HepG2 (cell line): ENCODE data around the gene RCOR3. TPM values are rescaled to one million over a fixed set of nuclear protein-coding genes. Genes with fewer than 3 reads are reported as not detected.

ENCODE experiments used
- ATAC-seq: fragments of 200-7000 bp; cut with Tn5 transposase; 3 replicates; pipeline ENCODE4 v1.9.1; 2020; ENCODE audit warnings: mild to moderate bottlenecking, moderate library complexity
- BruUV-seq: library from RNA; stranded (reverse); fragments of 400-500 nt; replicated peaks from 2 replicates; lab custom pipeline; 2021; lab: Mats Ljungman, UMichigan
- CTCF ChIA-PET: fragments of 300-600 bp; formaldehyde crosslinking; extraction: SDS; loops from one replicate; lab custom pipeline; 2021; ENCODE audit warnings: low total read pairs, inconsistent platforms, low intra/inter-chr PET ratio; lab: Yijun Ruan, JAX
- POLR2A ChIA-PET: fragments of 350-600 bp; sonication (Branson Sonifier 250); formaldehyde crosslinking; loops from one replicate; lab custom pipeline; 2020; ENCODE audit warnings: antibody characterized with exemption, inconsistent platforms; lab: Yijun Ruan, JAX
- DNase-seq: peaks from one replicate; pipeline ENCODE4 v3.0.0-alpha.2; 2015; ENCODE audit warnings: low spot score
- FAIRE-seq: peaks from 3 replicates; lab custom pipeline; 2011; peaks lifted over from hg19 to GRCh38; lab: Jason Lieb, UNC
- H2AFZ ChIP-seq: one replicate; pipeline ENCODE4 v1.6.1; 2011; ENCODE audit warnings: low read length, inconsistent platforms
- H3K27ac ChIP-seq: fragments of 300-600 bp; 3 replicates; pipeline ENCODE4 v1.8.0; 2011; ENCODE audit warnings: mixed run types, mild to moderate bottlenecking, mixed read lengths, low read length, inconsistent platforms; ENCODE audit not compliant: insufficient read depth; ENCODE audit errors: extremely low read length
- H3K27me3 ChIP-seq, 2 experiments: fragments of 200-600 bp in 1 of 2; 2 replicates in 1 of 2; 3 replicates in 1 of 2; pipeline versions ENCODE4 v1.6.0 to v1.8.0; 2011; ENCODE audit warnings: low read length in 2 of 2, mild to moderate bottlenecking in 2 of 2, moderate library complexity in 2 of 2, inconsistent platforms in 1 of 2; ENCODE audit not compliant: insufficient read depth in 2 of 2, control insufficient read depth in 1 of 2
- H3K36me3 ChIP-seq, 2 experiments: fragments of 200-600 bp in 1 of 2; replicated peaks in 1 of 2; 2 replicates in 1 of 2; 3 replicates in 1 of 2; pipeline versions ENCODE4 v1.5.1 to v1.8.0; 2011; ENCODE audit warnings: low read length in 2 of 2, inconsistent platforms in 1 of 2; ENCODE audit not compliant: insufficient read depth in 2 of 2, control insufficient read depth in 1 of 2
- H3K4me1 ChIP-seq: 2 replicates; pipeline ENCODE4 v1.5.1; 2012; ENCODE audit warnings: low read length, inconsistent platforms; ENCODE audit not compliant: insufficient read depth
- H3K4me2 ChIP-seq: 2 replicates; pipeline ENCODE4 v1.6.0; 2011; ENCODE audit warnings: low read depth, low read length, inconsistent platforms
- H3K4me3 ChIP-seq, 3 experiments: fragments of 200-600 bp in 1 of 3; sonication (generic), shearing (Covaris generic) in 1 of 3; replicated peaks in 1 of 3; 2 replicates each; pipeline ENCODE4 v1.5.1; 2011 to 2016; ENCODE audit warnings: low read length in 3 of 3, inconsistent platforms in 2 of 3, low read depth in 2 of 3, mild to moderate bottlenecking in 2 of 3, control low read depth in 1 of 3, mixed read lengths in 1 of 3; ENCODE audit not compliant: insufficient read depth in 1 of 3
- H3K79me2 ChIP-seq: one replicate; pipeline ENCODE4 v1.6.1; 2011; ENCODE audit warnings: low read length, inconsistent platforms; ENCODE audit not compliant: insufficient read depth
- H3K9ac ChIP-seq: 2 replicates; pipeline ENCODE4 v1.6.0; 2011; ENCODE audit warnings: mild to moderate bottlenecking, low read depth, low read length, inconsistent platforms; ENCODE audit not compliant: insufficient read depth
- H3K9me3 ChIP-seq: 2 replicates; pipeline ENCODE4 v1.5.1; 2012; ENCODE audit warnings: mild to moderate bottlenecking, low read length
- H4K20me1 ChIP-seq: 2 replicates; pipeline ENCODE4 v1.6.0; 2011; ENCODE audit warnings: inconsistent platforms, mild to moderate bottlenecking, low read length, moderate library complexity; ENCODE audit not compliant: insufficient read depth
- ETV6 ChIP-seq: sonication (generic); formaldehyde crosslinking; conservative IDR thresholded peaks from 2 replicates; pipeline ENCODE4 v1.4.0; 2020; ENCODE audit warnings: missing genetic modification reagents
- MEIS1 ChIP-seq: sonication (generic); formaldehyde crosslinking; IDR thresholded peaks from 2 replicates; pipeline ENCODE4 v1.9.0; 2021; ENCODE audit warnings: mild to moderate bottlenecking, missing genetic modification reagents, moderate library complexity, borderline replicate concordance
- PHF8 ChIP-seq: sonication (generic); formaldehyde crosslinking; IDR thresholded peaks from 2 replicates; pipeline ENCODE4 v1.5.0; 2020; ENCODE audit warnings: missing genetic modification reagents
- SNAPC2 ChIP-seq: sonication (generic); formaldehyde crosslinking; IDR thresholded peaks from 2 replicates; pipeline ENCODE4 v1.8.1; 2022; ENCODE audit warnings: mild to moderate bottlenecking, missing genetic modification reagents
- ZBTB38 ChIP-seq: sonication (generic); formaldehyde crosslinking; IDR thresholded peaks from 2 replicates; pipeline ENCODE4 v1.5.1; 2020; ENCODE audit warnings: mild to moderate bottlenecking, missing genetic modification reagents
- WGBS: methylation state at CpG from one replicate; pipeline ENCODE4 v1.1.6; 2017; ENCODE audit warnings: low lambda C conversion rate; 5-methylcytosine and 5-hydroxymethylcytosine counted together
- in situ Hi-C: cut with HindIII; loops from 2 replicates; pipeline ENCODE4 v1.10.0; 2017; ENCODE audit warnings: low pct_unique_long_range_greater_than_20kb; ENCODE audit not compliant: extremely low pct_ligation_motif_present
- intact Hi-C: fragments of 100-400 bp; cut with micrococcal nuclease; formaldehyde crosslinking; loops from one replicate; pipeline ENCODE4 v1.10.0; 2022; ENCODE audit not compliant: unreplicated experiment
- polyA plus RNA-seq, 8 experiments: library from polyadenylated mRNA; depleted of rRNA in 3 of 8; stranded (reverse) in 7 of 8; unstranded in 1 of 8; fragments of >200 nt; fragmentation: Illumina TruSeq in 4 of 8; extraction: Trizol in 4 of 8; gene quantifications; 2 replicates each; pipeline versions ENCODE4 v1.2.1 to v1.2.3, GENCODE V29; 2011 to 2016; ENCODE audit warnings: low read depth in 4 of 8, missing spikeins in 1 of 8, mixed read lengths in 1 of 8; ENCODE audit not compliant: insufficient read depth in 1 of 8
- total RNA-seq, 5 experiments: library from RNA; depleted of rRNA; stranded (reverse); fragments of >200 nt; fragmentation: Illumina TruSeq; extraction: Trizol; gene quantifications; 2 replicates each; pipeline ENCODE4 v1.2.3, GENCODE V29; 2016; ENCODE audit warnings: low read depth in 1 of 5
- TF ChIP-seq, protein P1 (sequence below): sonication (generic); formaldehyde crosslinking; IDR thresholded peaks from 2 replicates; pipeline ENCODE4 v1.4.0; 2020; ENCODE audit warnings: missing genetic modification reagents
- TF ChIP-seq, protein P2 (sequence below): sonication (generic); formaldehyde crosslinking; IDR thresholded peaks from 2 replicates; pipeline ENCODE4 v1.4.0; 2020; ENCODE audit warnings: missing genetic modification reagents

RCOR3 gene
- total and polyA plus RNA-seq, 2 of the 13 experiments (the other 11 are each of a cell fraction or from before 2014, with no cell fraction given), result 16.8 to 31.6 TPM

DNA sequence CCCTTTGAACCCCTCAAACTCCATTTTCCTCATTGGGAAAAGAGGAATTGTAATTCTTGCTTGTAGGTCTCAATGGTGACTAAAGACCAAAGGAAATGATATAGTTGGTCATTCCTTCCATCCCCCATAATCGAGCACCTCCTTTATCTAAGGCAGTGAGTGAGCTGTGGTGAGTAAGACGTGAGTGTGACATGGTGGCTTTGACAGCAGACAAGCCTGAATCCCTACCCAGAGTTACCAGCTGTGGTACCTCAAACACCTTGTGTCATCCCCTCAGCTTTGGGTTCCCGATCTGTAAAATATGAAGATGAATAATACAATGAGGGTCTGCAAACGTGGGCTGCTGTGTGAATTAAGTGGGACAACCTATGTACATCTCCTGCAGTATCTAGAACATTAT is 75.8 kb downstream of the RCOR3 start:
- TF ChIP-seq, protein P1, sequence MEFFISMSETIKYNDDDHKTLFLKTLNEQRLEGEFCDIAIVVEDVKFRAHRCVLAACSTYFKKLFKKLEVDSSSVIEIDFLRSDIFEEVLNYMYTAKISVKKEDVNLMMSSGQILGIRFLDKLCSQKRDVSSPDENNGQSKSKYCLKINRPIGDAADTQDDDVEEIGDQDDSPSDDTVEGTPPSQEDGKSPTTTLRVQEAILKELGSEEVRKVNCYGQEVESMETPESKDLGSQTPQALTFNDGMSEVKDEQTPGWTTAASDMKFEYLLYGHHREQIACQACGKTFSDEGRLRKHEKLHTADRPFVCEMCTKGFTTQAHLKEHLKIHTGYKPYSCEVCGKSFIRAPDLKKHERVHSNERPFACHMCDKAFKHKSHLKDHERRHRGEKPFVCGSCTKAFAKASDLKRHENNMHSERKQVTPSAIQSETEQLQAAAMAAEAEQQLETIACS, result no peak
- TF ChIP-seq, all 625 proteins: peak for 0
- WGBS, result 43% methylated on average over 4 of the region's 4 CpGs
- in situ Hi-C loops (no loop called here), intact Hi-C loops (no loop called here)
- ChIA-PET POLR2A (no interaction called here), CTCF (no interaction called here)
- Histone ChIP-seq H4K20me1 (no peaks in the 10 kb centered on the region), H3K79me2 (no peaks in the 10 kb centered on the region), H3K9me3 (no peaks in the 10 kb centered on the region), H3K9ac (no peak overlapping the region), H3K4me2 (no peak overlapping the region), H2AFZ (no peak overlapping the region), H3K4me1 (peaks cover 3% of the 10 kb centered on the region; the same call in 1 of the 2 replicates), H3K27ac (no peak overlapping the region), H3K27me3 (0 out of 5 replicates have a peak, but pooled peaks cover 0 to 4% of the 10 kb centered on the region in 2 experiments), H3K36me3 (no peaks in the 10 kb centered on the region), H3K4me3 (no peak overlapping the region)
- no peak for ATAC-seq
- DNase-seq, result no peak
- BruUV-seq, result no TSS peak
- no peak for FAIRE-seq

DNA sequence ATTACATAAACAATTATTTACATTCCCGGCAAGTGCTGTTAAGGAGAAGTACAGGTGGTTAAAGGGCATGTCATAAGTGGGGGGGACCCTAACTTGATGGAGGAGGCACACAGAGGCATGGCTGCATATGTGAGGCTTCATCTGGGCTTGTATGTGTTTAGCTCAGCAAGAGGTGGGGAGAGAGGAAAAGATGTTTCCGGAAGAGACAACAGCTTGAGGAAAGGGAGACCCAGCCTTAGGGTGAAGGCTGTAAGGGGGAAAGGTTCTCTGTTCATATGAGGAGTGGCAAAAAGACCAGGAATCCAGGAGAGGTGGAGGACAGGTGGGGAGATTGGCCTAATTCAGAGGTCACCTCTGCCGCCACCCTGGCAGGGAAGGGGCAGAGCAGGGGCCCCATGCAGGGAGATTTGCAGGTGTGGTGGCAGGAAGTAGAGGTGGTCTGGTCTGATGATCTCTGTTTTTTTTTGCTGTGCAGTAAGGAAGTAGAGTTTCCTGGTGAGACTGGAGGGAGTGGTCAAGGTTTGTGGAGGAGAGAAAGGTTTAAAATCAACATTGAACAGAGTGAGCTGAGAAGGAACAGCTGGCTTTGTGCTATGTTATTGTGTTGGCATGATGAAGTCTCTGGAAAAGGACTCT is 76.5 kb downstream of the RCOR3 start:
- Histone ChIP-seq H3K9me3 (no peaks in the 10 kb centered on the region), H3K4me3 (no peak overlapping the region), H3K4me2 (no peak overlapping the region), H3K79me2 (no peaks in the 10 kb centered on the region), H4K20me1 (no peaks in the 10 kb centered on the region), H3K36me3 (no peaks in the 10 kb centered on the region), H3K27me3 (no peaks in the 10 kb centered on the region), H3K9ac (no peak overlapping the region), H2AFZ (no peak overlapping the region), H3K4me1 (no peaks in the 10 kb centered on the region), H3K27ac (no peak overlapping the region)
- WGBS, result 62% methylated on average over 3 of the region's 3 CpGs
- in situ Hi-C loops (no loop called here), intact Hi-C loops (no loop called here)
- ChIA-PET CTCF (no interaction called here), POLR2A (no interaction called here)
- no peak for FAIRE-seq
- DNase-seq, result no peak
- TF ChIP-seq ZBTB38 (CRISPR knock-in tag), result no peak
- no peak for TF ChIP-seq SNAPC2
- TF ChIP-seq ETV6 (CRISPR knock-in tag), result no peak
- TF ChIP-seq MEIS1 (CRISPR knock-in tag), result no peak
- TF ChIP-seq, protein P2, sequence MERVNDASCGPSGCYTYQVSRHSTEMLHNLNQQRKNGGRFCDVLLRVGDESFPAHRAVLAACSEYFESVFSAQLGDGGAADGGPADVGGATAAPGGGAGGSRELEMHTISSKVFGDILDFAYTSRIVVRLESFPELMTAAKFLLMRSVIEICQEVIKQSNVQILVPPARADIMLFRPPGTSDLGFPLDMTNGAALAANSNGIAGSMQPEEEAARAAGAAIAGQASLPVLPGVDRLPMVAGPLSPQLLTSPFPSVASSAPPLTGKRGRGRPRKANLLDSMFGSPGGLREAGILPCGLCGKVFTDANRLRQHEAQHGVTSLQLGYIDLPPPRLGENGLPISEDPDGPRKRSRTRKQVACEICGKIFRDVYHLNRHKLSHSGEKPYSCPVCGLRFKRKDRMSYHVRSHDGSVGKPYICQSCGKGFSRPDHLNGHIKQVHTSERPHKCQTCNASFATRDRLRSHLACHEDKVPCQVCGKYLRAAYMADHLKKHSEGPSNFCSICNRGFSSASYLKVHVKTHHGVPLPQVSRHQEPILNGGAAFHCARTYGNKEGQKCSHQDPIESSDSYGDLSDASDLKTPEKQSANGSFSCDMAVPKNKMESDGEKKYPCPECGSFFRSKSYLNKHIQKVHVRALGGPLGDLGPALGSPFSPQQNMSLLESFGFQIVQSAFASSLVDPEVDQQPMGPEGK (CRISPR knock-in tag), result no peak
- TF ChIP-seq PHF8 (CRISPR knock-in tag), result no peak
- no TSS peak for BruUV-seq
- ATAC-seq, result no peak
